Thyroid gland (tissue), 4 donors: ENCODE data around the gene ROPN1L. TPM values are rescaled to one million over a fixed set of nuclear protein-coding genes. Genes with fewer than 3 reads are reported as not detected.

Source experiments
- DNase-seq, 2 donors: peaks; one replicate each; pipeline ENCODE4 v3.0.0-alpha.2; 2019
- H3K27ac ChIP-seq, 3 donors: fragments of 200-600 bp; sonication (generic); 1 replicate in 2 of 3; 2 replicates in 1 of 3; pipeline ENCODE4 v1.5.1; 2016 to 2019; ENCODE audit warnings: mild to moderate bottlenecking in 1 of 3, moderate library complexity in 1 of 3
- H3K27me3 ChIP-seq: fragments of 200-600 bp; sonication (generic); one replicate; pipeline ENCODE4 v1.5.1; 2019
- H3K36me3 ChIP-seq, 2 donors: fragments of 200-600 bp; sonication (generic); one replicate each; pipeline ENCODE4 v1.5.1; 2016 to 2019
- H3K4me1 ChIP-seq, 2 donors: fragments of 200-600 bp; sonication (generic); one replicate each; pipeline ENCODE4 v1.5.1; 2017 to 2019
- H3K4me3 ChIP-seq, 3 donors: fragments of 200-600 bp; sonication (generic); replicated peaks in 1 of 3; 1 replicate in 2 of 3; 2 replicates in 1 of 3; pipeline ENCODE4 v1.5.1; 2016; ENCODE audit warnings: mild to moderate bottlenecking in 1 of 3
- H3K9me3 ChIP-seq: fragments of 200-600 bp; sonication (generic); one replicate; pipeline ENCODE4 v1.5.1; 2017
- CTCF ChIP-seq, 6 experiments: fragments of 200-600 bp in 3 of 6; fragments of 450-650 bp in 3 of 6; sonication (generic) in 3 of 6; IDR thresholded peaks; one replicate each; pipeline ENCODE4 v1.5.1; 2016 to 2019; ENCODE audit warnings: antibody characterized with exemption in 6 of 6, mild to moderate bottlenecking in 2 of 6, inconsistent platforms in 1 of 6, moderate library complexity in 1 of 6
- POLR2A ChIP-seq, 2 donors: fragments of 450-650 bp; IDR thresholded peaks; one replicate each; pipeline ENCODE4 v1.6.1; 2017; ENCODE audit warnings: antibody characterized with exemption in 2 of 2, mild to moderate bottlenecking in 2 of 2, moderate library complexity in 1 of 2
- WGBS, 2 donors: methylation state at CpG; one replicate each; pipeline ENCODE4 v1.1.5; 2017; 5-methylcytosine and 5-hydroxymethylcytosine counted together
- intact Hi-C: fragments of 100-400 bp; cut with DNase I; formaldehyde crosslinking; loops from one replicate; pipeline ENCODE4 v1.15.1; 2023
- total RNA-seq, 4 donors: library from RNA; depleted of rRNA; stranded (reverse); fragments of >200 nt; gene quantifications; one replicate each; pipeline ENCODE4 v1.2.3, GENCODE V29; 2016

The ROPN1L gene
- total RNA-seq, 4 donors from 2014 or later: 2.0 to 3.0 (median 2.1) TPM; not detected in 1

GRCh38 chr5:10420468-10420867 is 21.2 kb upstream of the ROPN1L start:
- Histone ChIP-seq H3K4me3 (no peak overlapping the region), H3K9me3 (no peaks in the 10 kb centered on the region), H3K4me1 (no peaks in the 10 kb centered on the region), H3K27me3 (no peaks in the 10 kb centered on the region), H3K27ac (no peak overlapping the region), H3K36me3 (peaks cover 45 to 54% of the 10 kb centered on the region in 2 donors)
- DNase-seq: no peak
- TF ChIP-seq POLR2A (IDR thresholded peaks at IDR 0.05): no peak
- no peak for TF ChIP-seq CTCF (IDR thresholded peaks at IDR 0.05)
- intact Hi-C loops: loop anchor here (10.0 kb wide), 1 partner anchor 136 kb away; no protein-coding TSS in a partner anchor
- 95 to 100% methylated on average over 2 of the region's 2 CpGs for WGBS, 2 donors

GRCh38 chr5:10420932-10421331 is 20.7 kb upstream of the ROPN1L start:
- Histone ChIP-seq H3K27ac (no peak overlapping the region), H3K4me1 (no peaks in the 10 kb centered on the region), H3K27me3 (no peaks in the 10 kb centered on the region), H3K4me3 (no peak overlapping the region), H3K36me3 (peaks cover 40 to 50% of the 10 kb centered on the region in 2 donors), H3K9me3 (no peaks in the 10 kb centered on the region)
- no peak for TF ChIP-seq POLR2A (IDR thresholded peaks at IDR 0.05)
- no peak for TF ChIP-seq CTCF (IDR thresholded peaks at IDR 0.05)
- intact Hi-C loops: loop anchor here (10.0 kb wide), 1 partner anchor 136 kb away; no protein-coding TSS in a partner anchor
- DNase-seq: no peak

- Histone ChIP-seq H3K9me3 (no peaks in the 10 kb centered on the region), H3K27ac (no peak overlapping the region), H3K4me1 (no peaks in the 10 kb centered on the region), H3K4me3 (no peak overlapping the region), H3K27me3 (no peaks in the 10 kb centered on the region), H3K36me3 (peaks cover 45 to 50% of the 10 kb centered on the region in 2 donors)
- no peak for DNase-seq
- 81% methylated on average over 12 of the region's 12 CpGs for WGBS, 2 donors
- TF ChIP-seq POLR2A (IDR thresholded peaks at IDR 0.05) (no peak), CTCF (IDR thresholded peaks at IDR 0.05) (no peak)
- intact Hi-C loops: loop anchor here (10.0 kb wide), 1 partner anchor 137 kb away; no protein-coding TSS in a partner anchor
Measured at GRCh38 chr5:10421896-10422691, 19.6 kb upstream of the ROPN1L start.

- WGBS, 2 donors: 86 to 88% methylated on average over 2 of the region's 2 CpGs
- no peak overlapping the region for H3K4me3 ChIP-seq
- no peaks in the 10 kb centered on the region for H3K27me3 ChIP-seq
- intact Hi-C loops: loop anchor here (10.0 kb wide), 1 partner anchor 138 kb away; no protein-coding TSS in a partner anchor
- DNase-seq: no peak
- peaks cover 45 to 50% of the 10 kb centered on the region in 2 donors for H3K36me3 ChIP-seq
- H3K4me1 ChIP-seq: no peaks in the 10 kb centered on the region
- H3K27ac ChIP-seq: no peak overlapping the region
- H3K9me3 ChIP-seq: no peaks in the 10 kb centered on the region
- TF ChIP-seq CTCF (IDR thresholded peaks at IDR 0.05): no peak
- TF ChIP-seq POLR2A (IDR thresholded peaks at IDR 0.05): no peak
Measured at GRCh38 chr5:10423022-10423421, 18.7 kb upstream of the ROPN1L start.

- TF ChIP-seq CTCF (IDR thresholded peaks at IDR 0.05) (peak in 5 of 6 experiments; percentile 20 to 55 (median 44)), POLR2A (IDR thresholded peaks at IDR 0.05) (no peak)
- Histone ChIP-seq H3K9me3 (no peaks in the 10 kb centered on the region), H3K36me3 (peaks cover 35 to 40% of the 10 kb centered on the region in 2 donors), H3K4me3 (no peak overlapping the region), H3K4me1 (no peaks in the 10 kb centered on the region), H3K27ac (no peak overlapping the region), H3K27me3 (no peaks in the 10 kb centered on the region)
- intact Hi-C loops: loop anchor here (10.0 kb wide), 1 partner anchor 139 kb away; no protein-coding TSS in a partner anchor
- peak; percentile 36 to 38 for DNase-seq
- 81 to 83% methylated on average over 6 of the region's 6 CpGs for WGBS, 2 donors
Measured at GRCh38 chr5:10424124-10424731, 17.5 kb upstream of the ROPN1L start.
